ENCODE data around the gene THAP8.

Gene THAP8

GRCh38 chr19:35986664-35987570, 67.2 kb downstream of the THAP8 start (continued):
- TF ChIP-seq ZNF398 (tag by site-specific recombination; IDR thresholded peaks at IDR 0.05) (peak; percentile 99), ZNF146 (tag by site-specific recombination; IDR thresholded peaks at IDR 0.05) (peak; percentile 95), HIC1 (tag by site-specific recombination; IDR thresholded peaks at IDR 0.05) (peak; percentile 99), ZNF777 (tag by site-specific recombination; IDR thresholded peaks at IDR 0.05; ENCODE audit: borderline replicate concordance) (peak; percentile 95), ZNF24 (tag by site-specific recombination; IDR thresholded peaks at IDR 0.05) (peak; percentile 49; the same call in 1 of the 2 replicates), ZNF335 (tag by site-specific recombination; conservative IDR thresholded peaks at IDR 0.05) (peak; percentile 92), BCL11B (tag by site-specific recombination; IDR thresholded peaks at IDR 0.05; ENCODE audit: low read depth) (peak; percentile 74; the same call in 1 of the 2 replicates), ZIC2 (tag by site-specific recombination; IDR thresholded peaks at IDR 0.05) (peak; percentile 100), ZBTB11 (tag by site-specific recombination; conservative IDR thresholded peaks at IDR 0.05; ENCODE audit: low read depth) (peak; percentile 91), ZNF280D (tag by site-specific recombination; IDR thresholded peaks at IDR 0.05) (peak; percentile 86; the same call in 1 of the 2 replicates), HOXD13 (CRISPR knock-in tag; IDR thresholded peaks at IDR 0.05; ENCODE audit: borderline replicate concordance) (no peak), ZNF169 (tag by site-specific recombination; IDR thresholded peaks at IDR 0.05) (no peak), ZNF501 (tag by site-specific recombination; IDR thresholded peaks at IDR 0.05) (peak; percentile 92), ZNF473 (tag by site-specific recombination; IDR thresholded peaks at IDR 0.05) (no peak), ZNF184 (tag by site-specific recombination; IDR thresholded peaks at IDR 0.05) (no peak), KLF17 (tag by site-specific recombination; IDR thresholded peaks at IDR 0.05) (peak; percentile 87), ZNF544 (tag by site-specific recombination; IDR thresholded peaks at IDR 0.05) (no peak), ZNF610 (tag by site-specific recombination; IDR thresholded peaks at IDR 0.05; ENCODE audit: borderline replicate concordance) (no peak), KLF16 (tag by site-specific recombination; IDR thresholded peaks at IDR 0.05) (peak; percentile 96), BCL11A (tag by site-specific recombination; IDR thresholded peaks at IDR 0.05; ENCODE audit: low read depth) (peak; percentile 81), GLIS2 (tag by site-specific recombination; IDR thresholded peaks at IDR 0.05) (peak; percentile 85), ZNF433 (tag by site-specific recombination; IDR thresholded peaks at IDR 0.05; ENCODE audit: low read depth) (no peak), PRDM4 (tag by site-specific recombination; IDR thresholded peaks at IDR 0.05) (peak; percentile 44), ZNF626 (tag by site-specific recombination; IDR thresholded peaks at IDR 0.05) (no peak), GLIS1 (tag by site-specific recombination; IDR thresholded peaks at IDR 0.05) (peak; percentile 64)

Data from HEK293 (cell line).